HG02678 (cell line): ENCODE measurements around the gene CPXM2.

Experiments
- ATAC-seq: cut with Tn5 transposase; IDR thresholded peaks from one replicate; pipeline ENCODE4 v1.9.1; 2021; ENCODE audit warnings: mild to moderate bottlenecking, moderate library complexity; ENCODE audit not compliant: unreplicated experiment

The CPXM2 gene

GRCh38 chr10:123906296-123906695 lies 14.7 kb upstream of the CPXM2 start:
- no peak for ATAC-seq

GRCh38 chr10:123904834-123905409 lies 13.3 kb upstream of the CPXM2 start:
- ATAC-seq = no peak

DNA sequence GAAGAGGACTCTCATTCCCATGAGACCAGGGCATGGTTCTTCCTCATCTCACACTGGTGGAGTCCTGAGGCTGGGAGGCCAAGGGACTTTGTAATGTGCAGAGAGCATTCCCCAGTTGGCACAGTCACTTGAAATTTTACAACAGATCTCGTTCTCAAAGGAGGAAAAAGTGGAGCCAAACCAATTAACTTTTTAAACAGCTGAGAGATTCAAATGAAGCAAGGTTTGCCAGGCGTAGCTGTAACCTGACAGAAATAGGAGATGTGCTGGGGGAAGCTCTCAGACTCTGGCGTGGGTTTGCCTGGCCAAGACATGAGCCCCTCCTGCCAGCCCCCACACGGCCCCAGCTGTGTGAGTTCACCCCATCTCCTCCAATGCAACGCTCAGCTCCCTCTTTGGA lies 12.0 kb upstream of the CPXM2 start:
- ATAC-seq = no peak

DNA sequence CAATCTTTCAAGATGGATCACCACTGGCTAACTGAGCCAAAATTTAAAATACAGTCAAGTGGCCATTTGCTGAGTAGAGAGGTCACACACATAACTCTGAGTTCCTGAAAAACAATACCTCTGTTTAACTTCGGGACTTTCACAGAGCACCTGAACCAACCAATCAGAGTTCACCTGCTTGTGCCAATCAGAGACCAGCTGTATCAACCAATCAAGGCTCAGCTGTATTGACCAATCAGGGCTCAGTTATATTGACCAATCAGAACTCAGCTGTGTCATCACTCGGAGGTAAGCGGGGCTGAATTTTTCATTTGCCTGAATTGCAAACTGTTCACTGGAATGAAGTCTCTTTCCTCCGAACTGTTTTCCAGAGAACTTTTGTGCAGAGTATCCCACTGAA lies 10.0 kb upstream of the CPXM2 start:
- no peak for ATAC-seq

DNA sequence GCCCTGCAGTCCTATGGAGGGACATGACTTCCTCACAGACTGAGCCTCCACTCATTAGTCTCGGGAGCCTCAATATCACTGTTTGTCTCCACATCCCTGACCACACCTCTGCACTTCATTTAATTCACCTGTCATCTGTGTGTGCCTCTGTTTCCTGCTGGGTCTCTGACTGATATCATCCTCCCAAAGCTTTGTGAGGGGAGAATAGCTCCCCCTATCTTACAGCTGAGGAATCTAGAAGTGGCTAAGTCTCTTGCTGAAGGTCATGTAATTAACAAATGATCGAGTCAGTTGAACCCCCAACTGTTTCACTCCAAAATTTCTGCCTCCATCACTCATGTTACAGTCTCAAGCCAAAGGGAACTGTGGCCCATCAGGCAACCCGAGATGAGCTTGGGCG lies 5.5 kb upstream of the CPXM2 start:
- ATAC-seq = no peak

DNA sequence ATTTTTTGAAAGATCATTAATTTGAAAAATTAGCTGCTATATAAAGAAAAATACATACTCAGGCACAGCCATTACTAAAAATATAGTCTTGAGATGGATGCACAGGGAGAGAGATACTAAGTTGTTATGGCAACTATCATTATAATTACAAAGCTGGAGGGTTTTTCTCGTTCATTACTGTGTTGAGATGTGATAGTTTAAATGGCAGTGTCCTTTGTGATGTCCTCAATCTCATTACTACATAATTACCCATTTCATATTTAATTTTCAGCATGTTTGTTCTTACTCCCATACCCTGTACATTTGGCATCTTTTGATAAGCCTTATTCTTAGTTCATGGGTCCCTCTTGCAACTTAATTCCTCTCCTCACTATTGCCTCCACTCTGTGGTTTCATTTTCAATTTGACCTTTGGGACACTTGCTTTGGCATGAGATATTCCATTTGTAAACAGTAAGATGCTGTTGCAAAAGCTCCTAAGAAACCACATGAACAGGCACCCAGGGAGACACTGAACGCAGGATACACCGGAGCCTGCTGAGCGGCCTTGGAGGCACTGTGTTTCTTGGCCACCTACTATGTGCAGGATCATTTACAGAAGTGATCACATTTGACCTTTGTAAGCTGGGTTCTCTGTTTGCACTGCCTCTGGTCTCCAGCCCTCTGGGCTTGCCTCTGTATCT lies 4.8 kb upstream of the CPXM2 start:
- no peak for ATAC-seq

DNA sequence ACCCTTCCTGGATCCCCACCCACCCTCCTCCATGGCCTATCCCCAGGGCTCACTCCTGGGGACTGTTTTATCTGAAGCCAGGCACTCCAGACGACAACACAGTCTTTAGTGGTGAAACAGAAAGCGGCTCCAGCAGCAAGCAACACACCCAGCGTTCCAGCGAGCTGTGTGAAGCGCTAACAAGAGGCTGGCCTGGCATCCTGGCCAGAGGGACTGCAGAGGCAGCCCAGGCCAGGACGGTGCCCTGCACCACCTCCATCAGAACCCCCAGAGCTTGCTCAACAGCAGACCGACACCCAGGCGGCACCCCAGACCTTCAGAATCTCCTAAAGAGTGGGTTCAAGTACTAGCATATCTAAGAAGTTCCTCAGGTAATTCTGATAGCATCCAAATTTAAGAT lies 2.0 kb upstream of the CPXM2 start:
- ATAC-seq = no peak

DNA sequence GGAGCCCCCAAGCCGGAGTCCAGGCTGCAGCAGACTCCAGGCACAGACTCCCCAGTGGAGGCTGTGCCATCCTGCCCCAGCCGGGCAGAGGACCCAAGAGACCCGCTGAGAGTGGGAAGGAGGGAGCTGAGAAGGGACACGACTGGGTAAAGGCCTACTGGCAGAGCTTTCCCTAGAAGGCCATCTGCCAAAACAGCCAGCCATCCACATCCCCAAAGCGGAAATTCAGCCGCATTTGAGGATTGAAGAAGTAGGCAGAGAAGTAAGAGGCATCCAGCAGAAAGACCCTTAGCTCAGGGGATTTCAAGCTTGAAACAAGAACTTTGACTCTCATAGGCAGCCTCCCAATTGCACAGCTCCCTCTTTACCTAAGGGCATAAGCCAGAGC lies 857 bp downstream of the CPXM2 start:
- ATAC-seq = no peak

DNA sequence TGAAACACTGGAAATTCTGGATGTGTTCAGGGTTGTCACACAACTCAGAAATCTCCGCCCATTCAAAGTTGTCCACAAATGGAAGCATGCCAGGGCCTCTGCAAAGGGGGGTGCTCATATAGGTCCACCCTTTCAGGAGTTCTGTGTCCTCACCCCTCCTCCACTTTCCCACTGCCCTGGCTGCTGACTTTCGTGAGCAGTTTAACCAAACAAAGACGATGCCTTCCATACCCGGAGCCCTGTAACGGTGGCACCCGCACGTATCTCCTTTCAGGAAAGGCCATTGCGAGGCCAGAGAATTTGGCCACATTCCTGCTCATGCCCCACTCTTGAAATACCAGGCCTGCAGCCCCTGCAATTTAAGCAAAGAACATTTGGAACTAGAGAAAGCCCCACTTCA lies 1.4 kb downstream of the CPXM2 start:
- no peak for ATAC-seq

DNA sequence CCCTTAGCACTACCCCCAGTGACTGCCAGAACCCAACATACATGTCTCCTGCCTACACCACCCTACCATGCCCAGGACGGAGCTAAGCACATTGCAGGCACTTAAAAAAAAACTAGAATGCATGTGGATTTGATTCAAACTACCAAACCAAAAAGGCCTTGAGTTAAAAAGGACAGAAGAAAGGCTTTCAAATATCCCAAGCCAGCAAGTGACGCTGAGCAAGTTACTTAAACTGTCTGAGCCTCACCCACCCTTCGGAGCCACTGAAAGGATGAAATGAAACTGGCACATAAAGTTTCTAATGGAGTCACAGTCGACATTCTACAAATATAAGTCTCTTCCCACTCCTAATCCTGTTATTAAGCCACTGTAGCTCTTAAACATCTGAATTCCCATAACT lies 1.8 kb downstream of the CPXM2 start:
- ATAC-seq = no peak

GRCh38 chr10:123888751-123889150 lies 2.9 kb downstream of the CPXM2 start:
- ATAC-seq = no peak

- ATAC-seq = no peak
Observed at GRCh38 chr10:123888256-123888655, 3.4 kb downstream of the CPXM2 start.

DNA sequence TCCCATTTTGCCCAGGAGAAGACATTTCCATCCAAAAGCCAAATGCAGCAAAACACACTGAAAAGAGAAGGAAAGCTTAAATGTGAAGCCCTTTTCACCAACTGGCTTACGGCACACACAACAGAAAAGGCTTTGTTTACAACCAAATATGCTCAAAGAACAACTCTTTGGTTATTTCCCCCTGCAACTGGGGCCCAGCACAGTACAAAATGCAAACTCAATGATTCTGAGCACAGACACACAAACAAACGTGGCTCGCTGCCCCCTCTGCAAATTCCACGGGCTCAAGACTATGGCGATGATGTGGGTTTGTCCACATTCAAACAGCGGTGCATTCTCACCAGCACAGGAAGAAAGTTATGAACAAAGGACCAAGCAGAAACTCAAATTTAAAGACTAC lies 5.3 kb downstream of the CPXM2 start:
- ATAC-seq = no peak

GRCh38 chr10:123885406-123886170 lies 6.0 kb downstream of the CPXM2 start:
- no peak for ATAC-seq

- no peak for ATAC-seq
Observed at GRCh38 chr10:123884907-123885381, 6.7 kb downstream of the CPXM2 start.

DNA sequence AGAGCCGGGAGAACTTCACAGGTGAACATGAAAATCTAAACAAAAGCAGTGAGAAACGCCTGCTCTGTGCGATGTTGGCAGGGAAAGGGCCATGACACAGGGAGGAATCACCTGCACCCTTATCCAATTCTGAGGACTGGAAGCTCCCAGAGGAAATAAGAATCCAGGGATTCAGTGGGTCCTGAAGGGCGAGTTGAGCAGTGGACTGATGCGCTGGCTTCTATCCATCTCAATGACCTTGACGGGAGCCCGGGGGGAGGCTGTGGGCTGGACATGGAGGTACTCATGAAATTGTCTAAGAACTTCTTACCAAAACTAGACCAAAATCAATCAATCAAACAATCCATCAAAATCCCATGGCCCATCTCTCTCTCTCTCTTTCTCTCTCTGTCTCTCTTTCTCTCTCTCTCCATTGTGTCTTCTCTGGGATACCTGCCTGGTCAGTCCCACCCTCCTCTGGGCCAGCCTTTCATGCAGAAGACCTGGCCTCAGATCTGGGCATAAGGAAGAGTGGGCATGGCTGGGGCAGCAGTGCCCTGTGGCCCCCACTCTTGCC lies 7.2 kb downstream of the CPXM2 start:
- ATAC-seq = no peak

DNA sequence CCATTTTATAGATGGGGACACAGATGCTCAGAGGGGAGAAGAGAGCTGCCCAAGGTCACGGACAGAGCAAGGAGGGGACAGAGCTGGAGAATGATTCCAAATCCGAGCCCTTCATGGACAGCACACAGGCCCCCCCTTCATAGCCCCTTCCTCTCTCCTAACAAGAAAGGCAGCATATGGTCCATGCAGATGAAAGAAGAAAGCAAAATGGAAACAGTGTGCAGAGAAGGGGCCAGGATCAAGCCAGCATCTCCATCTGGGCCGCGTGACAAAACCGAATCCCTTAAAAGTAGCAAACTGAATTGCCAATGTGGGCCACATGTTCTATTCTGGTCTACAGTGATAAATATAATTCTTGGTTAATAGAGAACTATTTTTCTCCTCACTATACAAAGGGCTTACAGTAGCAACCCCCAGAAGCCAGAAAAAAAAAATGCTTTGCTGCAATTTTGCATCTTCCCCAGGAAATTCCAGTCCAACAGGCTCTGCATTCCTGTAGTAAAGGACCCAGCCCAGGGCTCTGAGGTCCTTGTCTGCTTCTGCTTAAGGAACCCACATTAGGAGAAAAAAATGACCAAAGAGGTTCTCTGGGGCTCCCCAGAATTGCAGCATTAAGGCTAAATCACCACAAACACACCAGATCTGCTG lies 7.8 kb downstream of the CPXM2 start:
- no peak for ATAC-seq

DNA sequence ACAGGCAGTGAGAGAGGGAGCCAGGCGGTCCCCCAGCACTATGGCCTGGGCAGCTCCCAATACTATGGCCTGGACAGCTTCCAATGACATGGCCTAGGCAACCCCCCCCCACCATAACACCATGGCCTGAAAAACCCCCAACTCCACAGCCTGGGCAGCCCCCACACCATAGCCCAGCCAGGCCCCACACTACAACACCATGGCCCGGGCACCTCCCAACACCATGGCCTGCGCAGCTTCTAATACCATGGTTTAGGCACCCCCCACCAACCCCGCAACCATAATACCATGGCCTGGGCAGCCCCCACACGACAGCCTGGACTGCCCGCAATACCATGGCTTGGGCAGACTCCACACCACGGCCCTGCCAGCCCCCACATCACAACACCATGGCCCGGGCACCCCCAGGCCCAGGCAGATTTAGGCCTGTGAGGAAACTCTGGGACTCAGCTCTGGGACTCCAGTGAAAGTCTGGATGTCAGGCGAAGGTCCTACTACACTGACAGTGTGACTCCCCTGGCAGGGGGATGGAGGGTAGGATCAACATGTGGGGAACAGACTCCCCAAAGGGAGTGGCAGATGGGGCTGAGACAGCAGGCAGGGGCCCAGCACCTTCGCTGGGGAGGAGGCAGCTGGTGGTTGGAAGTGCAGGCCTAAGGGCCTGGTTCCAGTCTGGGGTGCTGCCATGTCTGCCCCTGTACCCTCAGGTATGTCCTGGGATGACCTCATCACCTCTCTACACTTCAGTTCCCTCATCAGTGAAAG lies 8.7 kb downstream of the CPXM2 start:
- ATAC-seq = no peak

- ATAC-seq = no peak
Observed at GRCh38 chr10:123882177-123882576, 9.4 kb downstream of the CPXM2 start.

DNA sequence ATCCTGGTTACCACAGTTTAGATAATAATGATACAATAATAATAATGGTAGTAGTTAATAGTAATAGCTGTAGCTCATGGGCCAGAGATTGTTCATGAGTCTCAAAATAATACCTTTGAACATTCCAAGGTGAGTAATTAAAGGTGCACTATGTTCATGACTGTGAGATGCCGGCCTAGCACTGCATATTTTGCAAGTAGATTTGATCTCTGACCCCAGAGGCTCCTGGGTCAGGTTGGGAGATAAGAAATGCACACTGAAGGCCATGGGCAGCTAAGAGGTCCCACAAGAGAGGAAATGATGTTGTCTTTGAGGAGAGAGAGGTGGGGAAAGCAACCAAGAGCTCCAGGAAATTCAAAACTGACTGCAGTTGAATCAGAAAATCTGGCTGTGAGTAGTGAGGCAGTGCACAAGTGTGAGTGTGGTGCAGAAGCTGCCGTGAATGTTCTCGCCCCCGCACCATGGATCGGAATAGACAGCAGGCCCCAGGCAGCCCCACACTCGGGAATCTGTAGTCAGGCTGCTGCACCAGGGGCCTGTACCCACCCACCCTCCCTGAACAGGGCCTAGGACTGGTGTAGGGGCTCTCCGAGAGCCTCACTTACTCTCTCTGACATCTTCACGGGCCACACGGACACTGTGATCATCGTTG lies 11.9 kb downstream of the CPXM2 start:
- ATAC-seq = no peak
